ENCODE data around the gene CYB561A3. TPM values are rescaled to one million over a fixed set of nuclear protein-coding genes. Genes with fewer than 3 reads are reported as not detected.

Gene CYB561A3
- total and polyA plus RNA-seq, 2 of the 13 experiments (the other 11 are each of a cell fraction or from before 2014, with no cell fraction given), result 11.4 to 14.9 TPM

GRCh38 chr11:61336171-61336935, 25.3 kb downstream of the CYB561A3 start (continued):
- no peak for TF ChIP-seq TERF1 (CRISPR knock-in tag; IDR thresholded peaks at IDR 0.05)
- TF ChIP-seq GATAD2A (CRISPR knock-in tag; IDR thresholded peaks at IDR 0.05), result peak; percentile 49; the same call in 1 of the 2 replicates
- TF ChIP-seq ZXDC (CRISPR knock-in tag; IDR thresholded peaks at IDR 0.05), result no peak
- TF ChIP-seq TAF1 (CRISPR knock-in tag; IDR thresholded peaks at IDR 0.05), result peak; percentile 46; the same call in 1 of the 2 replicates
- TF ChIP-seq LCORL (IDR thresholded peaks at IDR 0.05), result no peak
- peak; percentile 66; the same call in 1 of the 2 replicates for TF ChIP-seq LCORL (CRISPR knock-in tag; IDR thresholded peaks at IDR 0.05)
- peak; percentile 79; the same call in 1 of the 2 replicates for TF ChIP-seq HBP1 (CRISPR knock-in tag; IDR thresholded peaks at IDR 0.05; ENCODE audit: low read depth)
- 0 out of 2 replicates have a peak, but pooled peaks have one; percentile 14 for TF ChIP-seq ZNF605 (CRISPR knock-in tag; IDR thresholded peaks at IDR 0.05)
- 0 out of 2 replicates have a peak, but pooled peaks have one; percentile 30 for TF ChIP-seq BCL6 (CRISPR knock-in tag; IDR thresholded peaks at IDR 0.05)
- TF ChIP-seq NFKB2 (CRISPR knock-in tag; IDR thresholded peaks at IDR 0.05; ENCODE audit: borderline replicate concordance), result no peak
- TF ChIP-seq ZNF713 (CRISPR knock-in tag; IDR thresholded peaks at IDR 0.05), result no peak
- no peak for TF ChIP-seq CEBPB (IDR thresholded peaks at IDR 0.05; ENCODE audit: borderline replicate concordance, low read depth, low read length)
- TF ChIP-seq ERF (CRISPR knock-in tag; IDR thresholded peaks at IDR 0.05), result peak; percentile 75; the same call in 1 of the 2 replicates
- TF ChIP-seq CREB3 (CRISPR knock-in tag; IDR thresholded peaks at IDR 0.05), result no peak
- TF ChIP-seq FOSL2 (CRISPR knock-in tag; IDR thresholded peaks at IDR 0.05), result peak; percentile 44
- TF ChIP-seq ZNF18 (CRISPR knock-in tag; IDR thresholded peaks at IDR 0.05; ENCODE audit: insufficient replicate concordance), result peak; percentile 37
- no peak for TF ChIP-seq HDAC2 (CRISPR knock-in tag; IDR thresholded peaks at IDR 0.05)
- TF ChIP-seq ZFX (CRISPR knock-in tag; IDR thresholded peaks at IDR 0.05; ENCODE audit: low read depth), result peak; percentile 51; the same call in 1 of the 2 replicates
- peak; percentile 33; the same call in 1 of the 2 replicates for TF ChIP-seq NCOA2 (CRISPR knock-in tag; IDR thresholded peaks at IDR 0.05)
- no peak for TF ChIP-seq RFXAP (CRISPR knock-in tag; IDR thresholded peaks at IDR 0.05; ENCODE audit: borderline replicate concordance)

Measured in HepG2 (cell line).